ENCODE measurements around the gene PTPN18.
"Not testable (repeated sequence)": the region's sequence is repeated elsewhere in the genome, so short reads cannot be mapped to it uniquely, and the experiment has no call there.

Gene PTPN18

DNA sequence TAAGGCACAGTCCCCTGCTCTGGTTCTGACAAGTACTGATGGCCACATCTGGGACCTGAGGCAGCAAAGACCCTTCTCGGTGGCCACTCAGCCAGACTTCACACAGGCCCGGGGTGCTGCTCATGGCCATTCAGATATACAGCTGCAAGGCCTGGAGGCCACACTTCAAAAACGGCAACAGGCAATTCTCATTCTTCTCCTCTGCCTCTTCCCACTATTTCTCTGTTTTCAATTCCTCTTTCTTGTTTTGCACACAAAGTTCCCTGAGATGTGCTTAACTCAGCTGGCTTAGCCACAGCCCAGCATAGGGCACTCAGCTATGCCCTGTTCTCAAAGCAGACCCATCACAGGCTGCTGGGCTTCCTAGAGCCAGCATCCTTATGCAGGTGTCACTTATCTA lies 29.9 kb downstream of the PTPN18 start:
- DNase-seq, result no peak

DNA sequence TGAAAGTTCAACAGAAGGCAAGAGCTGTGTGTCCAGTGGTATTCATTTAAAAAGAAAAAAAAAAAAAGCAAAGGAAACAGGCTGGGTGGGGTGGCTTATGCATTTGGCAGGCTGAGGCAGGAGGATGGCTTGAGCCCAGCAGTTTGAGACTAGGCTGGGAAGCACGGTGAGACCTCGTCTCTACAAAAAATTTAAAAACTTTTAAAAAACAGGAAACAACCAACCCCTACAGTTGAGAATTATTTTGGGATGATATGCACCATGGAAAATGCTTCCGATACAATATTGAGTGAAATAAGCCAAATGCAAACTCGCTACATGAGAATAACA lies 31.2 kb downstream of the PTPN18 start:
- no peak for DNase-seq

DNA sequence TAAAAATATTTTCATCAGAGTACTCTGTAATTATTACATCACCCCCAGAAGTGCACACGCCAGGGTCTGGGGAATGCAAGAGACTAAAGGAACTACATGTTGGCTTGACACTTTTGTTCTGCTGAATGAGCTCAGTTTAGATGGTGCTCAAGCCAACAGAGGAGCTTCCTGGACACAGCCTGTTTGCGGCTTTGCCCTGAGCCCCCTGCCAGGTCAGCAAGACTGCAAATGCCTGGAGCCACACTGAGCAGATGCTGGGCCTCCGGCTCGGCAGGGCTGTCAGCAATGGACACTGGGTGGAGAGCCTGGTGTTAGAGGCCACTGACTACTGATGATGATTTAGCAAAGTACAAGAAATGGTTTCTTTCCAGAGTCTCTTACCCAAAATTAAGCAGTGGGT lies 31.9 kb downstream of the PTPN18 start:
- DNase-seq, result no peak

DNA sequence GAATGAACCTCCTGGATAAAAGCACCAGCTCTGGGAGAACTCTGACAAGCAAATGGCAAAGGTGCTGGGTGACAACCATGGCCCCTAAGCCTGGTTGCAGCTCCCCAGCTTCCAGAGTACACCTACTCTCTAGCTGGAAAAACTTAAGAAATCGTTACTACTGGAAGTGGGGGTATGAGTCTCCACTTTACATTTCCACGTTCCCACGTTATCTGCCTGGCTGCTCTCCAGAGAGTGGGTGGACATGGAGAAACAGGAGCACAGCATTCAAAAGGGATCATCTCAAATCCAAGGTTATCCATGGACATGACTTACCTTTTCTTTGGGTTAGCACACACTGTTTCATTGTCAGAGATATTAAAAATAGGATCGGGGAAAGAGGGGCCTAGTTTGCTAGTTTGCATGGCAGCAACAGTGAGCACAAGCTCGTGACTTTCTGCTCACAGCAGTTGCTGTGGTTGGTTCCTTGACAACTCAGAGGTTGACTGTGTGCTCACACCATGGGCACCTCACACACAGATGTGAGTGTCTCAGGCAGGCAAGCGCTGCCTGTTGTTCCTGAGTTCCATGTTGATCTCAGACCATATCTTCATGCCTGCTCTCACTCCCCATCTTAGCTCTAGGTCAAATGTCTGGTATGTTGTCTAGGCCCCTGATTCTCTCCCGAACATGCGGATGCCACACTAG lies 32.5 kb downstream of the PTPN18 start:
- no peak for DNase-seq

DNA sequence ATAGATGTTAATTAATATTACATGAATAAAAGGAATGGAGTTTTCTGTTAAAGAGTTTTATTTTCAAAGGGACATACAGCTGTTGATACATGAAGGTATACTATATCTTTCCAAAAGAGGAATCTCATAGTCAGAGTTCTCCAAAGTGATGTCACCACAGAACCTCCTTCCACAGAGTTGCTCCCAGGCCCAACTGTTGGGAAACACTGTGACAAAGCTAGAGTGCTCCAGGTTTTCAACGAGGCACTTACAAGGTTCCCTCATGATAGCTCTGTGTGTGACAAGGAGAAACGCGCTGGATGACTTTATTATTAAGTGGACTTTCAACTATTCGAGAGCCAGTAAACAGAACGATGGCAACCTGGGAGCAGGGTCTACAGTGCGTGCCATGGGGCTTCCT lies 33.5 kb downstream of the PTPN18 start:
- no peak for DNase-seq

DNA sequence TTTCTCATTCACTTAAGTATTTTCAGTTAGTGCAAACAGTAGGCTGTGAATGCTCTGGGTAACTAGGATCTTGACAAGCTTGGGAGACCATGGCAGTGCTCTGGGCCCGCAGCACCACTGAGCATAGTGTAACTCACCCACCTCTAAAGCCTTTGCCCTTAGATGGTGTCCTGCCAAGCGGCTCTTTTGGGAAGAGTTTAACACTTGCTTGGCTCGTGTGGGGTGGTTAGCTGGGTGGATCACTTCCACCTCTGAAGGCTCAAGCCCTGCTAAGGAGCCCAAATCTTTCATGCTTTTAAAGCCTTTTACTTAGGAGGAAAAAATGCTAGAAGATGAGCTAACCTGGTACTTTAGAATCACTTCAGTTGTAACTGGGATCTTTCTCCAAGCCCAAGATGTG lies 33.9 kb downstream of the PTPN18 start:
- DNase-seq, result no peak

DNA sequence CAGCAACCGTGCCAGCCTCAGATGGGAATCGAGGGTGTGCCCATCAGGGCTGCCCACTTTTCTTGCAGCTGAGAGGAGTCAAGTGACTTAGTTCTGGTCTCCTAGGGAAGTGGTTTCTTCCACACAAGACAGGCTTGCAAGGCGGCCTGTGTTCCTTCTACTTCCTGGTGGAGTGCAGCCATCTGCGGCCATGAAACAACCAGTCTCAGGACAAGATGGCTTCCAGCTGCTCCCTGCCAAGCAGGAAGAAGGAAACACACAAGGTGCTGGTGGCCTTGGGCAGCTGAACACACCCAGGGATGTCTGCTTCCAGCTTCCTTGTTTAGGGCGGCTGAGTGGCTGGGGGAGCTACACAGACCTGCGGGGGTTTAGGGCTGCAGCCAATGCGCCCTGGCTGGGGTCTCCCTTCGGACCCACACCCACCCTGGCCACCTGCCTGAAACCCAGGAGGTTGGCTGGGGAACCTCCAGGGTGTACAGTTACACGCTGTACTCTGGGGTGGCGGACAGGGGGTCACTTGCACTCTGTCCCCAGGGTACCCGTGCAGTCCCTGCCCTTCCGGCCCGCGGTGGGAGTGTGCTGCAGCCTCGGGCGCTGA lies 34.7 kb downstream of the PTPN18 start:
- no peak for DNase-seq

DNA sequence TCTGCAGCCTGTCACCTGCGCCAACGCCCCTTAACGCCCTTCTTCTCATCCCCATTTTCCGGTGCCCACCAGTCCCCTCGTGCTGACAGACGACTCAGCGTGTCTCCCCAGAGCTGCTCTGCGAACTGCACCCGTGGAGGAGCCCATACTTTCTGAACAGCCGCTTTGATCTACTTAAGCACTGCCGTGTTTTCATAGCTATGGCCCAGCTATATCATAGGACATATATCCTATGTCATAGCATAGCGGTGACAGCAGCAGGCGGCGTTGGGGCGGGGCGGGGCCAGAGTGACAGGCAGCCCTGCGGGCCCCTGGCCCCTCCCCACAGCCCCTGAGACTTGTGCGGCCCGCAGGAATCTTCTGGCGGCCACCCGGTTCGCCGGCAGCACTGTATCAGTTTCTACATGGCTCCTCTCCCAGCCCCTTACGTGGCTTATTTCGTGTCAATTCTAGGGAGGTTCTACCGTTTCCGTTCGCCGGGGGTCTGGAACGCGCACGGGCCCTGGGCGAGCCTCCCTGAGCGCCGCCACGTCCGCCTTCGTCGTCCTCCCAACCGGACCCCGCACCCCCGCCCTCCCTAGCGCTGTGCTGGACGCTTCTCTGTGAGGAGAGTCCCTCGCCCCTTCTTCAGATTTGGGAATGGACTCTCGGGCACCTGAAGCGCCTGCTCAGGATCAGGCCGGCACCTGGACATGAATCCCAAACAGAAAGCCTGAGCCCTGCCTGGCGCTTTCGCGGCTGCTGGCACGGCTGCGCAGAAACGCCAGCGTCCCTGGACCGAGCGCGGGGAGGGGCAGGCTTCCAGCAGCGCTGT lies 35.4 kb downstream of the PTPN18 start:
- peak; percentile 27 for DNase-seq

DNA sequence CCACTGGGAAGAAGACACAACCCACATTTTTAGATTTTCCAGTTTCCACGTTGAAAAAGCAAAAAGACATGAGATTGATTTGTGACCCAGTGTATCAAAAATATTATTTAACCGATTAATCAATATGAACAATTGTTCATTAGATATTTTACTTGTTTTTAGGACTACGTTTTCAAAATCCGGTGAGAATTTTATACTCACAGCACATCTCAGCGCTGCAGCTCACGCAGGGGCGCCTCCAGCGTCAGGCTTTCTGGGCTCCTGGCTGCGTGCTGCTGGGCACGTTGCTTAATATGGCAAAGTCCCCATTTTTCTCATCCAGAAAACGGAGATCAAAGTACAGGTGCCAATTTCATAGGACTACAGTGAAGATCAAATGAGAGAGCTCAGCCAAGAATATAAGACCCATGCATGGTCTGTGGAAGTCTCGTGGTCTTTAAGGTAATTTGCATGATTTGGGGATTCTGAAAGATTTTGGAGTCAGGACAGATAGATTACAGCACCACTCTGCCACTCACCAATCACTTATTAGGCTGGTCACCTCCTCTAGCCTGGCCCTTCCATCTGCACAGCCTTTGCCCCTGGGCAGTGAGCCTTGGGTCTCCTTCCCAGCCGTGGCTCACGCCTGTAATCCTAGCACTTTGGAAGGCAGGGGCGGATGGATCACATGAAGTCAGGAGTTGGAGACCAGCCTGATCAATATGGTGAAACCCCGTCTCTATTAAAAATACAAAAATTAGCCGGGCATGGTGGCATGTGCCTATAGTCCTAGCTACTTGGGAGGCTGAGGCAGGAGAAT lies 36.2 kb downstream of the PTPN18 start:
- no peak for DNase-seq

DNA sequence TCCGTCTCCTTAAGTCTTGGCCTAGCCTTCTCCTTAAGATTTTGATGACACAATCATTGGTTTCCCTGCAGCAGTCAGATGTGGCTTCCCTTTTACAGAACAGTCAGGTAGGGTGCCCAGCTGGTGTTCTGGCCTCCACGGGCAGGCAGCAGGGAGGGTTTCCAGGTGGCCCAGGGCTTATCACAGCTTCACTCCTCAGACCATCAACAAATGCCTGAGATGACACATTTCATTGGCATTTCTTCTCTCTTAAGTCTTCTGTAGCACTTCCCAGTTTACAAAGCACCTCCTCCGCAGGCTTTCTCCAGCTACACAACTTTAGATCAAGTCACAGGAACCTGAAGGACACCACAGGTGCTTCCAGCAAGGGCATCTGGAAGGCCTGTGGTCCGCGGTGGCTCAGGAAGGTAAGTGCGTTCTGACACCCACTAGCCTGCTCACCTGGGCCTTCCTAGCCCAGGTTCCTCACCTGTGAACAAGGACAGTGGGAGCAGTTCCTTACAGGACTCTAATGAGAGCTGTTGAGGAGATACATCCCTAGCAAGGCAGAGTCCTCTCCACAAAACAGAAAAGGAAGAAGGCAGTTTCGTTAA lies 37.6 kb downstream of the PTPN18 start:
- no peak for DNase-seq

DNA sequence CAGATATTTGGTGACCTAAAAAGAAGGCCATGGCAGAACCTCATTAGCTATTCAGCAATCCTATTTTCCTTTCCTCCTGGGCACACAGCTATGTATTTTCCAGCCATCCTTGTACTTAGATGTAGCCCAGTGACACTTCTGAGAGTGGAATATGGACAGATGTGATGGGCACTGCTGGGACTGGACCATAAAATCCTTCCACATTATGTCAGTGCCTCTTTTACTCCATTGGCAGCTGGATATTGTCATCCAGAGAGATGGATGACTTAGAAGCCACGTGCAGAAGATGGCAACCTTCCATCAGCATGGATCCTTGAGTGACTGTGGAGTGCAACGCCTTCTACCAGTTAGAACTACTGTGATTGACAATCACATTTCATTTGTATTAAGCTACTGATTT lies 50.4 kb downstream of the PTPN18 start:
- not testable (repeated sequence) for DNase-seq

DNA sequence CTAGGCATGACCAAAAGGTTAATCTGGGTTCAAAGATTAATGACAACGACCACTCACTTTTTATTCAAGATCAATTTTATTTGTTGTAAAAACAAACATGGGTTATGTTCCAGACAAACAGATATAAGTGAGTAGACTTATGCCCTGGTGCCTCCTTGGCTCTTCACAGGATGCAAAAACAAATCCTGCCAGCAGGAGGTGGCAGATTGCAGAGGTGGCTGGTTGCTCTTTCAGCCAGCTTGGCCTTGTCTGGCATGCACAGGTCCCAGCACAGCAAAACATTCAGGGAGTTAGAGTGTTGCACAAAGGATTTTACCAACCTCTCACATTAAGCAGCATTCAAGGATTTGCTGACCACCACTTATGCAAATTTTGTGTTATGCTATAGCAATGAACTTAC lies 60.8 kb downstream of the PTPN18 start:
- not testable (repeated sequence) for DNase-seq

DNA sequence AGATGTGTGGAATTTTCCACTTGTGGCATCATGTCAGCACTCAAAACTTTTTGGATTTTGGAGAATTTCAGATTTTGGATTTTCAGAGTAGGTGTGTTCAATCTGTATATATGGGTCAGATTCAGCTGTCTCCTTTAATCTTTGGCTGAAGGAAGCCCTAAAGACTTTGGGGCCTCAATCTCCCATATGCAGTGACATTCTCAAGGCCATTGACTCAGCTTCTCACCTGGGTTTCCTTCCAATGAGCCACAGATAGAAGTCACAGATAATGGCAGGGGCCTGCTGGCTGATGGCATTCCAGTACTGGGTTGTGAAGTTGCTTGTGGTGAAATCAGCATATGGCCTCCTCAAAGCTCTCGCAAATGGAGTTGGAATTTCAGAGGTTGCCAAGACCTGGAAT lies 63.0 kb downstream of the PTPN18 start:
- not testable (repeated sequence) for DNase-seq

All from NCI-H524 treated with DMSO at 0.1 percent for 48 hours (cell line).